ENCODE measurements around the gene COG8. TPM values are rescaled to one million over a fixed set of nuclear protein-coding genes. Genes with fewer than 3 reads are reported as not detected.

COG8 gene
- total RNA-seq, 1 donor from 2014 or later, result 58.6 TPM

DNA sequence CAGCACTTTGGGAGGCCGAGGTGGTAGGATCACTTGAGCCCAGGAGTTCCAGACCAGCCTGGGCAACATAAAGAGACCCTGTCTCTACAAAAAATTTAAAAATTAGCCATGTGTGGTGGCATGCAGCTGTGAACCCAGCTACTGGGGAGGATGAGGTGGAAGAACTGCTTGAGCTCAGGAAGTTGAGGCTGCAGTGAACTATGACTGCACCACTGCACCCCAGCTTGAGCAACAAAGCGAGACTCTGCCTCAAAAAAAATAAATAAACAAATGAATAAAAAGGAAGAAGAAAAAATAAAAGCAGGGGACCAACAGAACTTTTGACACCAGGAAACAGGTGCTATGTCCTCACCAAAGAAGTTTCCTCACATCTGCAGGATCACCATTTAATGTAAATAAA is 32.2 kb upstream of the COG8 start:
- H3K27me3 Mint-ChIP-seq, result no peaks in the 10 kb centered on the region
- no peak overlapping the region for H3K27ac Mint-ChIP-seq
- H3K36me3 Mint-ChIP-seq (ENCODE audit: insufficient read depth), result peaks cover 25% of the 10 kb centered on the region

GRCh38 chr16:69368866-69369265 is 29.5 kb upstream of the COG8 start:
- H3K4me3 Mint-ChIP-seq (ENCODE audit: low read depth), result no peak overlapping the region
- no peaks in the 10 kb centered on the region for H3K27me3 Mint-ChIP-seq
- TF ChIP-seq CTCF (IDR thresholded peaks at IDR 0.05; ENCODE audit: unreplicated experiment), result no peak
- H3K9me3 Mint-ChIP-seq (ENCODE audit: low read depth), result no peaks in the 10 kb centered on the region
- no peak for DNase-seq (ENCODE audit: low spot score, unreplicated experiment)
- H3K4me1 Mint-ChIP-seq (ENCODE audit: low read depth), result peaks cover 4% of the 10 kb centered on the region
- peaks cover 29% of the 10 kb centered on the region for H3K36me3 Mint-ChIP-seq (ENCODE audit: insufficient read depth)
- H3K27ac Mint-ChIP-seq, result no peak overlapping the region

More for the DNA sequence above, 32.2 kb upstream of the COG8 start:
- Mint-ChIP-seq H3K4me1 (ENCODE audit: low read depth) (peaks cover 4% of the 10 kb centered on the region), H3K9me3 (ENCODE audit: low read depth) (no peaks in the 10 kb centered on the region), H3K4me3 (ENCODE audit: low read depth) (no peak overlapping the region)
- TF ChIP-seq CTCF (IDR thresholded peaks at IDR 0.05; ENCODE audit: unreplicated experiment), result no peak
- DNase-seq (ENCODE audit: low spot score, unreplicated experiment), result no peak

DNA sequence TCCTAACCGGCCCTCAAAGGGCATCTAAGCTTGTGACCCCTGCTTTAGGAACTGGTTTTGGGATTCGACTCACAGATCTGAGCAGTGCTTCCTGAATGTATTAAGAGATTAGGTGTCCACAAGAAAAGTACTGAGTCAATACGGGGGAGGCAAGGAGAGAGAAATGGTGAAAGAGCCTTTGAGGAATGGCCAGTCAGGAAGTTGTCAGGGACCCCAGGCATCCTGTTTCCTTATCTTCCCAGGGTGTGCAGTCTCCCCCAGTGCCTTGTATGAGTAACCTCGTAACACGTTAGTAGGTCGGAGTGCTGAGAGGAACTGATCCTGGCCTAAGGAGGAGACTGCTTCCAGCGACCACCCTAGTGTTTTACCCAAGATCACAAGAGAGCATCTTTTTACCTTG is 28.6 kb upstream of the COG8 start:
- Mint-ChIP-seq H3K27me3 (no peaks in the 10 kb centered on the region), H3K9me3 (ENCODE audit: low read depth) (no peaks in the 10 kb centered on the region), H3K4me3 (ENCODE audit: low read depth) (no peak overlapping the region), H3K4me1 (ENCODE audit: low read depth) (peaks cover under 1% of the 10 kb centered on the region), H3K36me3 (ENCODE audit: insufficient read depth) (peaks cover 30% of the 10 kb centered on the region), H3K27ac (no peak overlapping the region)
- no peak for TF ChIP-seq CTCF (IDR thresholded peaks at IDR 0.05; ENCODE audit: unreplicated experiment)
- DNase-seq (ENCODE audit: low spot score, unreplicated experiment), result no peak

GRCh38 chr16:69366431-69366830 is 27.1 kb upstream of the COG8 start:
- Mint-ChIP-seq H3K27ac (no peak overlapping the region), H3K4me3 (ENCODE audit: low read depth) (no peak overlapping the region), H3K9me3 (ENCODE audit: low read depth) (no peaks in the 10 kb centered on the region), H3K36me3 (ENCODE audit: insufficient read depth) (peaks cover 31% of the 10 kb centered on the region), H3K4me1 (ENCODE audit: low read depth) (no peaks in the 10 kb centered on the region), H3K27me3 (no peaks in the 10 kb centered on the region)
- TF ChIP-seq CTCF (IDR thresholded peaks at IDR 0.05; ENCODE audit: unreplicated experiment), result no peak
- DNase-seq (ENCODE audit: low spot score, unreplicated experiment), result no peak

DNA sequence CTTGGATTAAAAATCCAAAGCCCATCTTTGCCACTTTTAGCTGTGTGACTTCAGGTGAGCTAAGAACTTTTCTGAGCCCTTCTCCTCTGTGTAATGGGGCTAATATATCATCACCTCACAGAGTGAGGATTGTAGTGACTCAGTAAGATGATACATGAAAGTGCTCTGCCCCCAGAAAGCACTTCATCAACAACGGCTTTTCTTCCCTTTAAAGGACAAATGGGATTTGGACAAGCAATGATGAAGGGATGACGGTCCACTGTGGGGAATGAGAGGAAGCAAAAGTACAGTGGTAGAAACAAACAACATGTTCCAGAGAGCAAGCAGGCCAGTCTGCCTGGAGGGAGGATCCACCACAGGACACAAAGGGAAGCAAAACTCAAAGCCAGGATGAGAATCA is 26.5 kb upstream of the COG8 start:
- no peak for DNase-seq (ENCODE audit: low spot score, unreplicated experiment)
- TF ChIP-seq CTCF (IDR thresholded peaks at IDR 0.05; ENCODE audit: unreplicated experiment), result no peak
- Mint-ChIP-seq H3K4me3 (ENCODE audit: low read depth) (no peak overlapping the region), H3K27me3 (no peaks in the 10 kb centered on the region), H3K27ac (no peak overlapping the region), H3K36me3 (ENCODE audit: insufficient read depth) (peaks cover 31% of the 10 kb centered on the region), H3K4me1 (ENCODE audit: low read depth) (no peaks in the 10 kb centered on the region), H3K9me3 (ENCODE audit: low read depth) (no peaks in the 10 kb centered on the region)
